HCT116 (cell line): ENCODE data around the gene C5orf22. TPM values are rescaled to one million over a fixed set of nuclear protein-coding genes. Genes with fewer than 3 reads are reported as not detected.

Experiments
- ATAC-seq: fragments of 200-7000 bp; cut with Tn5 transposase; 2 replicates; pipeline ENCODE4 v1.9.1; 2020; ENCODE audit warnings: mild to moderate bottlenecking, moderate library complexity
- BruUV-seq: library from RNA; stranded (reverse); fragments of 400-500 nt; replicated peaks from 2 replicates; lab custom pipeline; 2021; lab: Mats Ljungman, UMichigan
- CTCF ChIA-PET: fragments of 300-600 bp; sonication (Branson Sonifier 250); formaldehyde crosslinking; loops from one replicate; lab custom pipeline; 2021; ENCODE audit warnings: antibody characterized with exemption; lab: Charles Lee
- POLR2A ChIA-PET: fragments of 300-600, 350-600 bp; sonication (Branson Sonifier 250); formaldehyde crosslinking; loops from one replicate; lab custom pipeline; 2021; ENCODE audit warnings: antibody characterized with exemption; lab: Charles Lee
- RAD21 ChIA-PET, 2 experiments: fragments of 300-600 bp; sonication (Branson Sonifier 250); formaldehyde crosslinking; loops; one replicate each; lab custom pipeline; 2023; ENCODE audit warnings: low total read pairs in 2 of 2; ENCODE audit not compliant: uncharacterized antibody in 2 of 2, unreplicated experiment in 2 of 2, low non-redundant PET in 1 of 2; lab: Charles Lee
- DNase-seq: peaks from one replicate; pipeline ENCODE4 v3.0.0-alpha.2; 2010; ENCODE audit warnings: low read depth, low spot score
- H2AFZ ChIP-seq: fragments of 200-600 bp; shearing (Covaris generic), sonication (generic); 2 replicates; pipeline ENCODE4 v1.6.1; 2017; ENCODE audit warnings: low read depth, mixed run types, mixed read lengths, antibody characterized with exemption, low read length; ENCODE audit not compliant: poor library complexity, severe bottlenecking
- H3K27ac ChIP-seq: 2 replicates; pipeline ENCODE4 v1.5.1; 2012; ENCODE audit warnings: low read depth, low read length
- H3K27me3 ChIP-seq: fragments of 200-600 bp; sonication (generic); 2 replicates; pipeline ENCODE4 v1.6.1; 2016; ENCODE audit warnings: mixed run types, low read length, mixed read lengths; ENCODE audit not compliant: insufficient read depth
- H3K36me3 ChIP-seq, 2 experiments: fragments of 200-500 bp in 1 of 2; fragments of 200-600 bp in 1 of 2; sonication (Bioruptor generic) in 1 of 2; sonication (generic) in 1 of 2; 2 replicates each; pipeline versions ENCODE4 v1.5.1 to v1.6.1; 2014 to 2016; ENCODE audit warnings: low read length in 2 of 2, inconsistent platforms in 1 of 2, mixed read lengths in 1 of 2, mixed run types in 1 of 2; ENCODE audit not compliant: insufficient read depth in 2 of 2, control insufficient read depth in 1 of 2
- H3K4me1 ChIP-seq, 2 experiments: fragments of 200-600 bp in 1 of 2; sonication (generic) in 1 of 2; 2 replicates each; pipeline versions ENCODE4 v1.5.1 to v1.6.1; 2012 to 2017; ENCODE audit warnings: low read length in 2 of 2, inconsistent platforms in 1 of 2, mild to moderate bottlenecking in 1 of 2, mixed read lengths in 1 of 2, mixed run types in 1 of 2, moderate library complexity in 1 of 2; ENCODE audit not compliant: insufficient read depth in 2 of 2, control insufficient read depth in 1 of 2
- H3K4me2 ChIP-seq: fragments of 200-600 bp; sonication (generic); 2 replicates; pipeline ENCODE4 v1.6.1; 2017; ENCODE audit warnings: mixed run types, low read length, mixed read lengths
- H3K4me3 ChIP-seq, 2 experiments: fragments of 200-600 bp in 1 of 2; sonication (generic) in 1 of 2; replicated peaks in 1 of 2; 2 replicates each; pipeline ENCODE4 v1.5.1; 2011 to 2016; ENCODE audit warnings: low read length in 2 of 2, control low read depth in 1 of 2, low read depth in 1 of 2, mild to moderate bottlenecking in 1 of 2, mixed read lengths in 1 of 2, mixed run types in 1 of 2
- H3K79me2 ChIP-seq: fragments of 200-600 bp; sonication (generic); 2 replicates; pipeline ENCODE4 v1.6.1; 2017; ENCODE audit warnings: mild to moderate bottlenecking, mixed run types, low read length, moderate library complexity, mixed read lengths; ENCODE audit not compliant: insufficient read depth
- H3K9ac ChIP-seq: fragments of 200-600 bp; sonication (generic); 2 replicates; pipeline ENCODE4 v1.6.1; 2016; ENCODE audit warnings: low read length, mixed read lengths
- H3K9me2 ChIP-seq: fragments of 200-600 bp; sonication (generic), shearing (Covaris generic); 2 replicates; pipeline ENCODE4 v1.6.1; 2017; ENCODE audit warnings: mixed run types, mild to moderate bottlenecking, moderate library complexity; ENCODE audit not compliant: insufficient read depth
- H3K9me3 ChIP-seq, 2 experiments: fragments of 200-500 bp in 1 of 2; fragments of 200-600 bp in 1 of 2; sonication (Bioruptor generic) in 1 of 2; sonication (generic) in 1 of 2; 2 replicates each; pipeline ENCODE4 v1.6.1; 2014 to 2017; ENCODE audit warnings: low read length in 2 of 2, mixed read lengths in 2 of 2, inconsistent platforms in 1 of 2, low read depth in 1 of 2, mild to moderate bottlenecking in 1 of 2, mixed run types in 1 of 2, moderate library complexity in 1 of 2; ENCODE audit not compliant: control insufficient read depth in 1 of 2, insufficient read depth in 1 of 2
- H4K20me1 ChIP-seq: fragments of 200-600 bp; sonication (generic), shearing (Covaris generic); 2 replicates; pipeline ENCODE4 v1.6.1; 2017; ENCODE audit warnings: mixed run types, mild to moderate bottlenecking, moderate library complexity; ENCODE audit not compliant: insufficient read depth
- ATF3 ChIP-seq: IDR thresholded peaks from 2 replicates; pipeline ENCODE4 v1.6.1; 2012
- CBX3 ChIP-seq: IDR thresholded peaks from 2 replicates; pipeline ENCODE4 v1.6.1; 2012; ENCODE audit warnings: low read depth
- CEBPB ChIP-seq: IDR thresholded peaks from 2 replicates; pipeline ENCODE4 v1.6.1; 2012; ENCODE audit warnings: low read depth
- CTCF ChIP-seq, 3 experiments: fragments of 200-600 bp in 1 of 3; sonication (generic) in 1 of 3; IDR thresholded peaks in 2 of 3; conservative IDR thresholded peaks in 1 of 3; 2 replicates each; pipeline ENCODE4 v1.5.1; 2012 to 2017; ENCODE audit warnings: low read depth in 2 of 3, low read length in 2 of 3, antibody characterized with exemption in 1 of 3, borderline replicate concordance in 1 of 3, control low read depth in 1 of 3, mild to moderate bottlenecking in 1 of 3, mixed read lengths in 1 of 3, mixed run types in 1 of 3, moderate library complexity in 1 of 3; ENCODE audit not compliant: insufficient read depth in 1 of 3
- EGR1 ChIP-seq: IDR thresholded peaks from 2 replicates; pipeline ENCODE4 v1.6.1; 2012; ENCODE audit warnings: low read depth
- ELF1 ChIP-seq: IDR thresholded peaks from 2 replicates; pipeline ENCODE4 v1.6.1; 2012; ENCODE audit warnings: low read depth, borderline replicate concordance
- EZH2phosphoT487 ChIP-seq: fragments of 200-600 bp; IDR thresholded peaks from 2 replicates; pipeline ENCODE4 v1.6.1; 2018; ENCODE audit warnings: antibody characterized with exemption, borderline replicate concordance
- JUND ChIP-seq: IDR thresholded peaks from 2 replicates; pipeline ENCODE4 v1.6.1; 2012
- MAX ChIP-seq: IDR thresholded peaks from 2 replicates; pipeline ENCODE4 v1.6.1; 2012
- POLR2AphosphoS5 ChIP-seq: IDR thresholded peaks from 2 replicates; pipeline ENCODE4 v1.6.1; 2011; ENCODE audit warnings: mild to moderate bottlenecking, low read depth, low read length, moderate library complexity
- RAD21 ChIP-seq: IDR thresholded peaks from 2 replicates; pipeline ENCODE4 v1.6.1; 2012; ENCODE audit warnings: low read depth, mild to moderate bottlenecking
- SIN3A ChIP-seq: IDR thresholded peaks from 2 replicates; pipeline ENCODE4 v1.6.1; 2012; ENCODE audit warnings: low read depth
- SP1 ChIP-seq: IDR thresholded peaks from 2 replicates; pipeline ENCODE4 v1.6.1; 2012; ENCODE audit warnings: low read depth
- SRF ChIP-seq: IDR thresholded peaks from 2 replicates; pipeline ENCODE4 v1.6.1; 2012; ENCODE audit warnings: low read depth
- TCF7L2 ChIP-seq: IDR thresholded peaks from 2 replicates; pipeline ENCODE4 v1.7.0; 2011; ENCODE audit warnings: borderline replicate concordance, inconsistent platforms; ENCODE audit not compliant: insufficient read depth, insufficient read length; ENCODE audit errors: extremely low read depth
- ZBTB33 ChIP-seq: IDR thresholded peaks from 2 replicates; pipeline ENCODE4 v1.6.1; 2011; ENCODE audit warnings: mild to moderate bottlenecking, low read length, moderate library complexity; ENCODE audit not compliant: insufficient replicate concordance; ENCODE audit errors: extremely low read depth
- ZFX ChIP-seq: fragments of 450-650 bp; IDR thresholded peaks from 2 replicates; pipeline ENCODE4 v1.6.1; 2017
- intact Hi-C: fragments of 100-400 bp; cut with micrococcal nuclease; formaldehyde crosslinking; loops from 2 replicates; pipeline ENCODE4 v1.10.0; 2022
- total RNA-seq: library from RNA; stranded (reverse); gene quantifications from one replicate; pipeline ENCODE4 v1.2.1, GENCODE V29; 2021; ENCODE audit not compliant: unreplicated experiment

Gene C5orf22
- total RNA-seq, 1 experiment from 2014 or later, result 22.9 TPM

GRCh38 chr5:31579558-31579957 lies 47.5 kb downstream of the C5orf22 start:
- intact Hi-C loops, result no loop called here
- RAD21 ChIA-PET, result no interaction called here
- Histone ChIP-seq H3K4me3 (no peak overlapping the region), H3K79me2 (no peaks in the 10 kb centered on the region), H3K4me2 (no peak overlapping the region), H2AFZ (no peak overlapping the region)
- no TSS peak for BruUV-seq
- TF ChIP-seq ZBTB33 (no peak), SP1 (no peak), MAX (no peak), ATF3 (no peak), ELF1 (no peak), SIN3A (no peak), EZH2phosphoT487 (no peak), JUND (no peak), EGR1 (no peak), TCF7L2 (no peak), SRF (no peak), POLR2AphosphoS5 (no peak), ZFX (no peak), CTCF (IDR thresholded peaks at IDR 0.05 in 2 of 3, conservative IDR thresholded peaks at IDR 0.05 in 1 of 3; ENCODE audit: borderline replicate concordance in 1 of 3, insufficient read depth in 1 of 3, low read depth in 2 of 3, low read length in 2 of 3) (no peak), CEBPB (no peak), CBX3 (no peak), RAD21 (no peak)
- TF ChIP-seq, all 23 proteins: peak for 0
- Histone ChIP-seq H4K20me1 (no peaks in the 10 kb centered on the region), H3K27ac (no peak overlapping the region), H3K9me2 (no peaks in the 10 kb centered on the region), H3K9ac (no peak overlapping the region), H3K27me3 (peaks cover 8% of the 10 kb centered on the region), H3K36me3 (no peaks in the 10 kb centered on the region), H3K9me3 (no peaks in the 10 kb centered on the region), H3K4me1 (no peaks in the 10 kb centered on the region)
- CTCF ChIA-PET, result interaction anchor here (2.1 kb wide), 1 partner anchor 230 kb away, joined by 8 read pairs; no protein-coding TSS in a partner anchor
- POLR2A ChIA-PET, result no interaction called here
- no peak for DNase-seq
- ATAC-seq, result no peak
